ENCODE data around the gene TSEN2. TPM values are rescaled to one million over a fixed set of nuclear protein-coding genes. Genes with fewer than 3 reads are reported as not detected.

The TSEN2 gene
- total and polyA plus RNA-seq, 2 of the 4 experiments (the other 2 are of a cell fraction): 9.5 to 14.2 TPM

GRCh38 chr3:12451481-12451880 lies 32.8 kb upstream of the TSEN2 start:
- Histone ChIP-seq H3K9me3 (ENCODE audit: control insufficient read depth, insufficient read depth, low read length) (peaks cover 5% of the 10 kb centered on the region; the same call in 1 of the 2 replicates), H3K4me3 (ENCODE audit: insufficient read depth, low read depth, low read length) (no peak overlapping the region), H3K27me3 (ENCODE audit: control insufficient read depth, insufficient read depth, low read length) (peaks cover 5% of the 10 kb centered on the region; the same call in 1 of the 2 replicates), H3K23ac (ENCODE audit: low read depth, low read length) (no peak overlapping the region), H3K4me1 (ENCODE audit: control insufficient read depth, insufficient read depth, low read length) (peaks cover 4% of the 10 kb centered on the region; the same call in 1 of the 2 replicates), H2BK120ac (ENCODE audit: low read depth, low read length) (no peak overlapping the region), H3K9ac (ENCODE audit: low read depth, low read length) (no peak overlapping the region), H4K8ac (ENCODE audit: low read depth in 2 of 2, low read length in 2 of 2) (no peak overlapping the region), H3K56ac (ENCODE audit: extremely low read depth, insufficient read depth, low read length) (no peak overlapping the region), H2BK20ac (ENCODE audit: low read depth, low read length) (no peak overlapping the region), H4K5ac (ENCODE audit: low read depth, low read length) (no peak overlapping the region), H2AK9ac (replicated peaks; ENCODE audit: low read depth, low read length, poor library complexity) (no peak overlapping the region), H3K4me2 (ENCODE audit: low read depth, low read length) (no peak overlapping the region), H2BK5ac (ENCODE audit: low read depth, low read length, poor library complexity, severe bottlenecking) (no peak overlapping the region), H2BK15ac (ENCODE audit: low read depth, low read length) (no peak overlapping the region), H3K27ac (ENCODE audit: insufficient read depth, low read length) (no peak overlapping the region), H3K9me1 (ENCODE audit: insufficient read depth, low read length) (peaks cover 3% of the 10 kb centered on the region; the same call in 1 of the 2 replicates), H3K79me1 (ENCODE audit: low read depth in 1 of 2, low read length in 2 of 2) (no peaks in the 10 kb centered on the region), H3K4ac (ENCODE audit: low read depth, low read length) (no peak overlapping the region), H2AK5ac (ENCODE audit: low read depth, low read length) (no peak overlapping the region), H3K18ac (ENCODE audit: low read depth, low read length) (no peak overlapping the region), H4K20me1 (ENCODE audit: insufficient read depth, low read length) (no peaks in the 10 kb centered on the region), H4K91ac (ENCODE audit: insufficient read depth, low read depth, low read length) (no peak overlapping the region), H3K36me3 (ENCODE audit: control insufficient read depth, insufficient read depth, low read length) (no peaks in the 10 kb centered on the region), H2AFZ (replicated peaks; ENCODE audit: low read length, poor library complexity) (no peak overlapping the region), H3K14ac (replicated peaks; ENCODE audit: low read depth, low read length) (no peak overlapping the region)
- in situ Hi-C loops (cut with MboI; ENCODE audit: low sequenced_read_pairs): no loop called here
- no peak for TF ChIP-seq USF2 (IDR thresholded peaks at IDR 0.05; ENCODE audit: low read depth, low read length)
- no peak for TF ChIP-seq RFX5 (IDR thresholded peaks at IDR 0.05; ENCODE audit: low read depth, low read length)
- TF ChIP-seq MXI1 (IDR thresholded peaks at IDR 0.05; ENCODE audit: borderline replicate concordance, low read depth, low read length): no peak
- TF ChIP-seq, protein P1, sequence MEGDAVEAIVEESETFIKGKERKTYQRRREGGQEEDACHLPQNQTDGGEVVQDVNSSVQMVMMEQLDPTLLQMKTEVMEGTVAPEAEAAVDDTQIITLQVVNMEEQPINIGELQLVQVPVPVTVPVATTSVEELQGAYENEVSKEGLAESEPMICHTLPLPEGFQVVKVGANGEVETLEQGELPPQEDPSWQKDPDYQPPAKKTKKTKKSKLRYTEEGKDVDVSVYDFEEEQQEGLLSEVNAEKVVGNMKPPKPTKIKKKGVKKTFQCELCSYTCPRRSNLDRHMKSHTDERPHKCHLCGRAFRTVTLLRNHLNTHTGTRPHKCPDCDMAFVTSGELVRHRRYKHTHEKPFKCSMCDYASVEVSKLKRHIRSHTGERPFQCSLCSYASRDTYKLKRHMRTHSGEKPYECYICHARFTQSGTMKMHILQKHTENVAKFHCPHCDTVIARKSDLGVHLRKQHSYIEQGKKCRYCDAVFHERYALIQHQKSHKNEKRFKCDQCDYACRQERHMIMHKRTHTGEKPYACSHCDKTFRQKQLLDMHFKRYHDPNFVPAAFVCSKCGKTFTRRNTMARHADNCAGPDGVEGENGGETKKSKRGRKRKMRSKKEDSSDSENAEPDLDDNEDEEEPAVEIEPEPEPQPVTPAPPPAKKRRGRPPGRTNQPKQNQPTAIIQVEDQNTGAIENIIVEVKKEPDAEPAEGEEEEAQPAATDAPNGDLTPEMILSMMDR (conservative IDR thresholded peaks at IDR 0.05; ENCODE audit: low read depth, low read length): no peak
- no peak for TF ChIP-seq SMC3 (IDR thresholded peaks at IDR 0.05; ENCODE audit: low read depth, low read length)
- TF ChIP-seq MAZ (IDR thresholded peaks at IDR 0.05; ENCODE audit: borderline replicate concordance, low read depth, low read length): no peak
- TF ChIP-seq CEBPB (IDR thresholded peaks at IDR 0.05; ENCODE audit: low read depth, low read length): no peak
- TF ChIP-seq RAD21 (IDR thresholded peaks at IDR 0.05; ENCODE audit: low read length): no peak
- no peak for TF ChIP-seq CHD1 (IDR thresholded peaks at IDR 0.05; ENCODE audit: low read depth, low read length)
- TF ChIP-seq, protein P2, sequence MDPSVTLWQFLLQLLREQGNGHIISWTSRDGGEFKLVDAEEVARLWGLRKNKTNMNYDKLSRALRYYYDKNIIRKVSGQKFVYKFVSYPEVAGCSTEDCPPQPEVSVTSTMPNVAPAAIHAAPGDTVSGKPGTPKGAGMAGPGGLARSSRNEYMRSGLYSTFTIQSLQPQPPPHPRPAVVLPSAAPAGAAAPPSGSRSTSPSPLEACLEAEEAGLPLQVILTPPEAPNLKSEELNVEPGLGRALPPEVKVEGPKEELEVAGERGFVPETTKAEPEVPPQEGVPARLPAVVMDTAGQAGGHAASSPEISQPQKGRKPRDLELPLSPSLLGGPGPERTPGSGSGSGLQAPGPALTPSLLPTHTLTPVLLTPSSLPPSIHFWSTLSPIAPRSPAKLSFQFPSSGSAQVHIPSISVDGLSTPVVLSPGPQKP (IDR thresholded peaks at IDR 0.05; ENCODE audit: borderline replicate concordance, low read depth, low read length): no peak
- TF ChIP-seq POLR2A (IDR thresholded peaks at IDR 0.05; ENCODE audit: low read depth, low read length): no peak
- TF ChIP-seq NFE2L2 (IDR thresholded peaks at IDR 0.05; ENCODE audit: low read depth, low read length): no peak
- TF ChIP-seq MAFK (IDR thresholded peaks at IDR 0.05; ENCODE audit: low read depth, low read length): no peak
- no peak for TF ChIP-seq BHLHE40 (IDR thresholded peaks at IDR 0.05; ENCODE audit: low read depth, low read length)
- TF ChIP-seq RCOR1 (IDR thresholded peaks at IDR 0.05; ENCODE audit: insufficient replicate concordance, low read length): no peak
- TF ChIP-seq FOS (IDR thresholded peaks at IDR 0.05; ENCODE audit: low read depth, low read length): no peak
- no peak for ATAC-seq (ENCODE audit: low read depth)
- intact Hi-C loops (cut with micrococcal nuclease): no loop called here
- ChIA-PET POLR2A (ENCODE audit: unreplicated experiment) (no interaction called here), CTCF (no interaction called here)
- DNase-seq: no peak
- BruUV-seq (replicated peaks): no TSS peak
- 67% methylated on average over 2 of the region's 5 CpGs; no CpG with 5 or more reads in 1 of the 2 experiments for WGBS, 2 experiments (ENCODE audit: extremely low coverage in 2 of 2, insufficient read length in 1 of 2)
- dilution Hi-C loops (cut with HindIII; ENCODE audit: low sequenced_read_pairs, unreplicated experiment): no loop called here

Data from IMR-90 (cell line).